ENCODE results near the gene CUBN.

DNA sequence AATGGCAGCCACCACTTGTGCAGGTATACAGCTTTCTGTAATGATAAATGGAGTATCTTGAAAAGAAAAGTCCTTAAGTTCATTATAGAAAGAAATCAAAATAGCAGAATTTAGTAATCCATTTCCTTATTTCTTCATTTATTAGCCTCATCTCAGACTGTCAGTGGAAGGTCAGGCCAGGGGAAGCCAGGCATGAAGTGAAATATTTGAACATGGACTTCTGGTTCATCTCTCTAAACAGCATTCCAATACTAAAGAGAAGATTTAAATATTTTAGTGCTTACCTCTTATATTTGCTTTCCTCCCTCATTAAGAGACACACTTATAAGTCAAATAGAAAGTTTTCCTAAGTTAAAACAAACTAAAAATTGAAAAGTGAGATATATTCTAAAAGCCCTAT lies 45.0 kb upstream of the CUBN start:
- TF ChIP-seq EZH2 (IDR thresholded peaks at IDR 0.05; ENCODE audit: insufficient read depth, low read length): no peak
- TF ChIP-seq, protein P1, sequence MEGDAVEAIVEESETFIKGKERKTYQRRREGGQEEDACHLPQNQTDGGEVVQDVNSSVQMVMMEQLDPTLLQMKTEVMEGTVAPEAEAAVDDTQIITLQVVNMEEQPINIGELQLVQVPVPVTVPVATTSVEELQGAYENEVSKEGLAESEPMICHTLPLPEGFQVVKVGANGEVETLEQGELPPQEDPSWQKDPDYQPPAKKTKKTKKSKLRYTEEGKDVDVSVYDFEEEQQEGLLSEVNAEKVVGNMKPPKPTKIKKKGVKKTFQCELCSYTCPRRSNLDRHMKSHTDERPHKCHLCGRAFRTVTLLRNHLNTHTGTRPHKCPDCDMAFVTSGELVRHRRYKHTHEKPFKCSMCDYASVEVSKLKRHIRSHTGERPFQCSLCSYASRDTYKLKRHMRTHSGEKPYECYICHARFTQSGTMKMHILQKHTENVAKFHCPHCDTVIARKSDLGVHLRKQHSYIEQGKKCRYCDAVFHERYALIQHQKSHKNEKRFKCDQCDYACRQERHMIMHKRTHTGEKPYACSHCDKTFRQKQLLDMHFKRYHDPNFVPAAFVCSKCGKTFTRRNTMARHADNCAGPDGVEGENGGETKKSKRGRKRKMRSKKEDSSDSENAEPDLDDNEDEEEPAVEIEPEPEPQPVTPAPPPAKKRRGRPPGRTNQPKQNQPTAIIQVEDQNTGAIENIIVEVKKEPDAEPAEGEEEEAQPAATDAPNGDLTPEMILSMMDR (IDR thresholded peaks at IDR 0.05; ENCODE audit: insufficient read depth, low read depth, low read length): no peak

All from astrocyte (in vitro differentiated cells and primary cell).